ENCODE data around the gene RNF217. TPM values are rescaled to one million over a fixed set of nuclear protein-coding genes. Genes with fewer than 3 reads are reported as not detected.
A peak's percentile ranks its signal among the peaks of the same experiment; 100 is the strongest.

The RNF217 gene
- total RNA-seq, 3 donors from 2014 or later = 0.60 to 1.2 (median 0.90) TPM

GRCh38 chr6:125107048-125107447, 144.8 kb downstream of the RNF217 start:
- Mint-ChIP-seq H3K36me3 (ENCODE audit: insufficient read depth) (no peaks in the 10 kb centered on the region), H3K9me3 (peaks cover 27% of the 10 kb centered on the region), H3K4me1 (ENCODE audit: low read depth) (no peaks in the 10 kb centered on the region), H3K27me3 (ENCODE audit: low read depth) (no peaks in the 10 kb centered on the region), H3K4me3 (no peak overlapping the region)
- no peak for DNase-seq
- no peak for ATAC-seq

GRCh38 chr6:125107896-125108295, 145.7 kb downstream of the RNF217 start:
- Mint-ChIP-seq H3K9me3 (peaks cover 32% of the 10 kb centered on the region), H3K36me3 (ENCODE audit: insufficient read depth) (no peaks in the 10 kb centered on the region), H3K27me3 (ENCODE audit: low read depth) (no peaks in the 10 kb centered on the region), H3K4me1 (ENCODE audit: low read depth) (no peaks in the 10 kb centered on the region), H3K4me3 (no peak overlapping the region)
- DNase-seq (no peak), ATAC-seq (no peak)

- no peak for ATAC-seq
- Mint-ChIP-seq H3K27me3 (ENCODE audit: low read depth) (no peaks in the 10 kb centered on the region), H3K4me3 (no peak overlapping the region), H3K9me3 (peaks cover 32% of the 10 kb centered on the region), H3K36me3 (ENCODE audit: insufficient read depth) (no peaks in the 10 kb centered on the region), H3K4me1 (ENCODE audit: low read depth) (no peaks in the 10 kb centered on the region)
- DNase-seq = no peak
These were observed 147.8 kb downstream of the RNF217 start for GRCh38 chr6:125110056-125110455.

GRCh38 chr6:125111219-125111983, 149.2 kb downstream of the RNF217 start:
- H3K27me3 Mint-ChIP-seq (ENCODE audit: low read depth) = peaks cover 2% of the 10 kb centered on the region
- no peaks in the 10 kb centered on the region for H3K4me1 Mint-ChIP-seq (ENCODE audit: low read depth)
- no peak overlapping the region for H3K4me3 Mint-ChIP-seq
- DNase-seq (no peak), ATAC-seq (no peak)
- H3K9me3 Mint-ChIP-seq = peaks cover 32% of the 10 kb centered on the region
- H3K36me3 Mint-ChIP-seq (ENCODE audit: insufficient read depth) = no peaks in the 10 kb centered on the region

GRCh38 chr6:125112934-125113333, 150.7 kb downstream of the RNF217 start:
- Mint-ChIP-seq H3K9me3 (peaks cover 32% of the 10 kb centered on the region), H3K4me1 (ENCODE audit: low read depth) (no peaks in the 10 kb centered on the region), H3K36me3 (ENCODE audit: insufficient read depth) (no peaks in the 10 kb centered on the region), H3K27me3 (ENCODE audit: low read depth) (peaks cover 2% of the 10 kb centered on the region), H3K4me3 (no peak overlapping the region)
- ATAC-seq (no peak), DNase-seq (no peak)

DNA sequence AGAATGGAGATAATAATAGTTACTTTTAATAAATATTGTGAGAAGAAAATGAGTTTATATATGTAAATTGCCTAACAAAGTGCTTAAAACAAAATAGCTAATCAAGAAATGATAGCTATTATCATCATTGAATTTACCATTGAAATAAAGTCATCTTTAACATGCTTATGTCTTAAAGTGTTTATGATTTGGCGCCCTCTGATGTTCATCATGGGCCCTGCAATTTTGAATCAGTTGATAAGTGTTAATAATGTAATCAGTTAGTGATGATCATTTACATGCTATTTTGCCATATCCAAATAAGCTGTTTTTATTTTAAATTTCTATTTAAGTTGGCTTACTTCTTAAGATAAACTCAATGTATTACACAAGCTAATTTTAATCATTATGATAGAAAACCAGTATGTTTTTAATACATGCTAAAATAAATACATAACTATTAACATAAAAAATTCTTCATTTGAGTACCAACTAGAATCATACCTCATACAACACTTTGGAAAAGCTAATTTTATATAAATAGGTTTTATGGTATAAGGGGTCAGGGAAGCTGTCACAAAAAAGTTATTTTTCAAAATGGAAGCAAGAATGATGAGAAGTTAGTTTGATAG, 152.1 kb downstream of the RNF217 start:
- Mint-ChIP-seq H3K4me1 (ENCODE audit: low read depth) (no peaks in the 10 kb centered on the region), H3K4me3 (no peak overlapping the region), H3K36me3 (ENCODE audit: insufficient read depth) (no peaks in the 10 kb centered on the region), H3K9me3 (peaks cover 30% of the 10 kb centered on the region), H3K27me3 (ENCODE audit: low read depth) (peaks cover 2% of the 10 kb centered on the region)
- DNase-seq = peak; percentile 10
- ATAC-seq = no peak

- Mint-ChIP-seq H3K27me3 (ENCODE audit: low read depth) (peaks cover 2% of the 10 kb centered on the region), H3K9me3 (peaks cover 12% of the 10 kb centered on the region), H3K36me3 (ENCODE audit: insufficient read depth) (no peaks in the 10 kb centered on the region), H3K4me3 (no peak overlapping the region), H3K4me1 (ENCODE audit: low read depth) (no peaks in the 10 kb centered on the region)
- no peak for ATAC-seq
- DNase-seq = no peak
These were observed 153.9 kb downstream of the RNF217 start for GRCh38 chr6:125116170-125116569.

DNA sequence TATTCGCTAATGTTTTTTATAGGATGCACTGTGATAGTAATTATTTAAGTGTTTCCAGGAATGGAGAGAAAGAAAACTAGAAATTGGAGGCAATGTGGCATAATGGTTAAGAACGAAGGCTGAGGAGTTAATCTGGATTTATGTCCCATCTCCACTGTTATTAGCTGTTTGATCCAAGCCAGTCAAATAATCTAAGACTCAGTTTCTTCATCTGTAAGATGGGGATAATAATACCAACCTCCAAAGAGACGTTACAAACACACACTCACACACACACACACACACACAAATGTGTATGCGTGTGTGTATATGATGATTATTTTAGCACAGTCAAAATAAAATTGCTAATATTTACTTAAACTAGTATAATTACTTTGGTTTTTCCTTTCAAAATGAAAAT, 154.5 kb downstream of the RNF217 start:
- Mint-ChIP-seq H3K9me3 (peaks cover 6% of the 10 kb centered on the region), H3K36me3 (ENCODE audit: insufficient read depth) (no peaks in the 10 kb centered on the region), H3K4me1 (ENCODE audit: low read depth) (no peaks in the 10 kb centered on the region), H3K4me3 (no peak overlapping the region), H3K27me3 (ENCODE audit: low read depth) (peaks cover 2% of the 10 kb centered on the region)
- ATAC-seq = no peak
- no peak for DNase-seq

DNA sequence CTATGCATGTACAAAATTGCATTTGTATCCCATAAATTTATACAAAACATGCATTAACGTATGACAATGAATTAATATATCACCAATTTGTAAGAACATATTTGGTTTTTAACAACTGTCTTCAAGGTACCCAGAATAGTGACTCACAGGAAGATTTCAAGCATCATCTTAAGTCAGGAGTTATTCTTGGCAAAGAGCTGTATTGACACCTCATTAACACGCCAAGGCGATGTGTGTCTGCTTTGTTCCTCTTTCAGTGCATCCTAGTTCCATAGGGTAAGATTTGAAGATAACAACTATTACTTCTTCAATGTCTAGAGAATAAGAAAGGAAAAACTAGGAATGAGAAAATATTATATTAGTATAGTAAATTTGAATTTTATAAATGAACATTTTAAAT, 155.6 kb downstream of the RNF217 start:
- Mint-ChIP-seq H3K4me1 (ENCODE audit: low read depth) (no peaks in the 10 kb centered on the region), H3K36me3 (ENCODE audit: insufficient read depth) (no peaks in the 10 kb centered on the region), H3K27me3 (ENCODE audit: low read depth) (peaks cover 2% of the 10 kb centered on the region), H3K4me3 (no peak overlapping the region), H3K9me3 (no peaks in the 10 kb centered on the region)
- no peak for ATAC-seq
- no peak for DNase-seq

DNA sequence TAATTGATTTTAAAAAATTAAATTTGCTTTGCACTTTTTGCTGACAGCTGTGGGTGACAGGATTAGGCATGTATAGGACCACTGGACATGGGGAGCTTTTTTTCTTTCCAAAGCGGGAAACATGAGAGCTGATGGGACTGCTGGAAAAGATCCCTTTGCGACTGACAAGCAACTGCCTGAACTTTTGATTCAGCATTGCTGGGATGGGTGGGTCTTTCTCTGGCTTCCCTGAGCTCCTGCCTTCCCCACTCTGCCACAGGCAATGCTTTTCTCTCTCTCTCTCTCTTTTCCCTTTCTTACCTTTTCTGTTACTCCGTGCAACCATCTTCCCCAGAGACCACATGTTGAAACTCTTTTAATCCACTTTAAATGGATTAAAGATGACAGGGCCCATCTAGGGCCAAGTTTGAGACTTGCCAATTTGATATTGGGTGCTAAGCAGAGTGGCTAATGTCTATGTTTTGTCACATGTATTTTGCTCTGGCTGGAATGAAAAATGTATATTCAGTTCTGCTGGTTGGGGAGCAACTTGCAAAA, 157.9 kb downstream of the RNF217 start:
- Mint-ChIP-seq H3K9me3 (no peaks in the 10 kb centered on the region), H3K27me3 (ENCODE audit: low read depth) (peaks cover 2% of the 10 kb centered on the region)
- no peak for ATAC-seq

DNA sequence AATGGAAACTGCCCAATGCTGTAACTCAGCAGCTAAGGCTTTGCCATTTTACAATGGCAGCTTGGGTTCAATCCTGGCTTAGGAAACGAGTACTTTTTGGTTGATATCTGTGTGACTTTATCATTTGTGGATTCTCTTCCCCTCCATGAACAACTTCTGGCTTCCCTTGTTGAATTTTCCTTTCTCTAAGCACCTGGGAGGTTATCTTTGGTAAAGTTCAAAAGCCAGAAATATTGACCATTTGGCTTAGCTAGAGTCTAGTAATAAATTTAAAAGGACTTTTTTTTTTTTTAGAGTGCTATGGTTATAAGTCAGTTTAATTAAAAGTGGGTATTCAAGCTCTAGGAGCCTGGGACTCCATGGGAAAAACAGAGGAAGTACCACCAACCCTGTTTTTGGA, 159.7 kb downstream of the RNF217 start:
- Mint-ChIP-seq H3K4me1 (ENCODE audit: low read depth) (no peaks in the 10 kb centered on the region), H3K9me3 (peaks cover 3% of the 10 kb centered on the region), H3K4me3 (no peak overlapping the region), H3K27me3 (ENCODE audit: low read depth) (peaks cover 3% of the 10 kb centered on the region), H3K36me3 (ENCODE audit: insufficient read depth) (no peaks in the 10 kb centered on the region)
- ATAC-seq (no peak), DNase-seq (no peak)

More for the DNA sequence above, 157.9 kb downstream of the RNF217 start:
- no peaks in the 10 kb centered on the region for H3K4me1 Mint-ChIP-seq (ENCODE audit: low read depth)
- no peaks in the 10 kb centered on the region for H3K36me3 Mint-ChIP-seq (ENCODE audit: insufficient read depth)
- H3K4me3 Mint-ChIP-seq = no peak overlapping the region
- no peak for DNase-seq

- Mint-ChIP-seq H3K27me3 (ENCODE audit: low read depth) (peaks cover 5% of the 10 kb centered on the region), H3K9me3 (peaks cover 3% of the 10 kb centered on the region), H3K4me1 (ENCODE audit: low read depth) (no peaks in the 10 kb centered on the region), H3K4me3 (no peak overlapping the region), H3K36me3 (ENCODE audit: insufficient read depth) (no peaks in the 10 kb centered on the region)
- ATAC-seq = no peak
- DNase-seq = no peak
These were observed 160.8 kb downstream of the RNF217 start for GRCh38 chr6:125123051-125123450.

DNA sequence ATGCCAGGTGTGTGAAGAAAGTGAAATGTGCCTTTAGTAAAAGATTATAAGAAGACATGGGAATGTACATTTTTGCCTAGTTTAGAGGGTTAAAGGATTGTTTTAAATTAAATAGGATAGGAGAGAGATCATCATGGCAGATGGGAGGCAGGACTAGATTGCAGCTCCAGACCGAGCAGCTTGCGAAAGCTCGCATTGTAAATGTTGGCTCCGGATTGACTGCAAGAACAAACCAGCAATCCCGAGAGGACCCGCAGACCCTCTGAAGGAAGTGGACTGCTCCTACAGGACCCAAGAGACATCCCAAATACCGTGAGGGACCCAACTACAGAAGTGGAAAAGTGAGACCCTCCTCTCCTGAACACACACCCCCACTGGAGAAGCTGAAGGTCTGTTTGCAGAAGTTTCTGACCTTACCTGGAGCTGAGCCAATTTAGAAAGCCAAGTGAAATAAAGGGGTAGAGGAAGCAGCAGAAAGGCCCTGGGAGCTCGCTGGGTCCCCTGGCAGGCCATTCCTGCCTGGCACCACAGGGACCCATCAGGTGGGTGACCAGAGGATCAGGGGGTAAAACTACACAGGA, 161.3 kb downstream of the RNF217 start:
- H3K4me1 Mint-ChIP-seq (ENCODE audit: low read depth) = no peaks in the 10 kb centered on the region
- DNase-seq = no peak
- no peaks in the 10 kb centered on the region for H3K36me3 Mint-ChIP-seq (ENCODE audit: insufficient read depth)
- no peak overlapping the region for H3K4me3 Mint-ChIP-seq
- peaks cover 5% of the 10 kb centered on the region for H3K27me3 Mint-ChIP-seq (ENCODE audit: low read depth)
- ATAC-seq = no peak
- peaks cover 3% of the 10 kb centered on the region for H3K9me3 Mint-ChIP-seq

GRCh38 chr6:125124049-125124669, 161.9 kb downstream of the RNF217 start:
- no peaks in the 10 kb centered on the region for H3K4me1 Mint-ChIP-seq (ENCODE audit: low read depth)
- H3K9me3 Mint-ChIP-seq = peaks cover 3% of the 10 kb centered on the region
- no peak for DNase-seq
- no peak overlapping the region for H3K4me3 Mint-ChIP-seq
- ATAC-seq = no peak
- H3K36me3 Mint-ChIP-seq (ENCODE audit: insufficient read depth) = no peaks in the 10 kb centered on the region
- H3K27me3 Mint-ChIP-seq (ENCODE audit: low read depth) = peaks cover 5% of the 10 kb centered on the region

All from activated T-cell treated with anti-CD3 and anti-CD28 coated beads, Interleukin-2, amount 50 U/mL, for 4 hours (primary cell).